ENCODE data around the gene CEACAM3.
"Not testable (repeated sequence)": the region's sequence is repeated elsewhere in the genome, so short reads cannot be mapped to it uniquely, and the experiment has no call there.

The CEACAM3 gene

GRCh38 chr19:41783612-41784011 lies 12.8 kb upstream of the CEACAM3 start:
- no peaks in the 10 kb centered on the region for H3K9me3 Mint-ChIP-seq
- no peak overlapping the region for H3K4me3 Mint-ChIP-seq
- peak; percentile 26 for ATAC-seq (ENCODE audit: low read depth)
- H3K36me3 Mint-ChIP-seq: no peaks in the 10 kb centered on the region
- no peak for DNase-seq (ENCODE audit: low spot score in 2 of 2)
- H3K27ac Mint-ChIP-seq: no peak overlapping the region
- peaks cover 18% of the 10 kb centered on the region for H3K27me3 Mint-ChIP-seq
- H3K4me1 Mint-ChIP-seq: peaks cover 22% of the 10 kb centered on the region

- no peak for ATAC-seq (ENCODE audit: low read depth)
- Mint-ChIP-seq H3K27ac (peak overlapping the region; percentile 11), H3K4me1 (peaks cover 22% of the 10 kb centered on the region)
These were observed 12.1 kb upstream of the CEACAM3 start for GRCh38 chr19:41784312-41784711.

DNA sequence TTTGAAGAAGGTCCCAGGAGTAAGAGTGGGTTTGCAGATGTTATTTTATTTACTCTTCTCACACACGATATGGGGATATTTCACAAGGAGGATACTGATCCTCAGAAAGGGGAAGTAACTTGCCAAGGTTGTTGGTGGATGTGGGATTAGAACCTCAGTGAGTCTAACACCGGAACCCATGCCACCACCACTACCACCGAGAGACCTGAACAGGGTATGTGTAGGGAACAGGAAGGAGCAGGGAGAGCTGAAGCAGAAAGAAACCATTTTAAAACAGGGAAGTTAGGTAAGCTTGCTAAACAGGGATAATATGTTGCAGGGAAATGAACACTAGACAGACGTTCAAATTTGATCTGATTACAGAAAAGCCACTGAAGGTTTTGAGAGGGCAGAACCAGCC lies 11.6 kb upstream of the CEACAM3 start:
- peak; percentile 57 for ATAC-seq (ENCODE audit: low read depth)
- Mint-ChIP-seq H3K27me3 (peaks cover 16% of the 10 kb centered on the region), H3K36me3 (no peaks in the 10 kb centered on the region), H3K4me1 (peaks cover 22% of the 10 kb centered on the region), H3K27ac (peak overlapping the region; percentile 11), H3K9me3 (no peaks in the 10 kb centered on the region), H3K4me3 (peak overlapping the region; percentile 49)
- DNase-seq (ENCODE audit: low spot score in 2 of 2): no peak

More at GRCh38 chr19:41784312-41784711, 12.1 kb upstream of the CEACAM3 start:
- Mint-ChIP-seq H3K9me3 (no peaks in the 10 kb centered on the region), H3K36me3 (no peaks in the 10 kb centered on the region), H3K4me3 (peak overlapping the region; percentile 49), H3K27me3 (peaks cover 18% of the 10 kb centered on the region)
- DNase-seq (ENCODE audit: low spot score in 2 of 2): no peak

GRCh38 chr19:41785653-41786052 lies 10.7 kb upstream of the CEACAM3 start:
- H3K27me3 Mint-ChIP-seq: peaks cover 12% of the 10 kb centered on the region
- H3K27ac Mint-ChIP-seq: no peak overlapping the region
- DNase-seq (ENCODE audit: low spot score in 2 of 2) (peak; percentile 58 to 59), ATAC-seq (ENCODE audit: low read depth) (peak; percentile 79)
- no peaks in the 10 kb centered on the region for H3K36me3 Mint-ChIP-seq
- H3K4me1 Mint-ChIP-seq: peaks cover 22% of the 10 kb centered on the region
- H3K9me3 Mint-ChIP-seq: no peaks in the 10 kb centered on the region
- H3K4me3 Mint-ChIP-seq: peak overlapping the region; percentile 42

DNA sequence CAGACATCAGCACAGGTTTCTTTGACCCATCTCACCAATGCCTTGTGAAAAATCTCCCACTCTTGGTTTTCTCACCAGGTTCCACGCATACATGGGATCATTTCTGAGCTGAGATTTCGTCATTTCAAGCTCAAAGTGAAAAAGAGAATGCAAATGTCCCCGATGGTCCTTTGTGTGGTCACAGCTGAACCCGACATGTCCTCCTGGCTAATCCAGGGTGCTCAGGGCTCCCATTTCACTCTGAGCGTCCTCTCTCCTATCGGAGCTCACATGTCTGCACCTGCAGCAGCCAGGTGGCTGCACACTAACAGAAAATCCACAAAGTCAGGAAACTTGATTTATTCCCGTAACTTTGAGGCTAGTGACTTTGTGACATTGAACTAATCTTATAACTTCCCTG lies 9.3 kb upstream of the CEACAM3 start:
- Mint-ChIP-seq H3K9me3 (no peaks in the 10 kb centered on the region), H3K36me3 (no peaks in the 10 kb centered on the region), H3K4me3 (no peak overlapping the region), H3K4me1 (peaks cover 22% of the 10 kb centered on the region), H3K27me3 (peaks cover 15% of the 10 kb centered on the region), H3K27ac (no peak overlapping the region)
- ATAC-seq (ENCODE audit: low read depth) (no peak), DNase-seq (ENCODE audit: low spot score in 2 of 2) (no peak)

DNA sequence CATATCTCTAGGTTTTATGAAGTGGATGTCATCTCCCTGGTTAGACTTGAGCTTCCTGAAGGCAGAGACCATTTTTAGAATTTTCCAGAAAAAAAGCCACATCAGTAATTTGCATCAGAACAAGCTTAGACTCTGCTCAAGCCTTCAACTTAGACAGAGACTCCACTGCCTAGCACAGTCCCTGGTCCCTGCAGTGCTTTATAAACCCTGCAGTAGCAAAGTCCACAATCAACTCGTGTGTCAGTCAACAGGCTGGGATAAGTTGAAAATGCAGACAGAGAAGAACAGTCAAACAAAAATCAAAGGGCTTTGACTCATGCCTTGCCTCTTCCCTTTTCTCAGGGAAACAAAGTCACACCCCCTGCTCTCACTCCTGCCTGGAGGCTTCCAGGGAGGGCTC lies 7.9 kb upstream of the CEACAM3 start:
- not testable (repeated sequence) for H3K9me3 Mint-ChIP-seq; H3K36me3 Mint-ChIP-seq; H3K4me3 Mint-ChIP-seq; ATAC-seq (ENCODE audit: low read depth); DNase-seq (ENCODE audit: low spot score in 2 of 2); H3K27ac Mint-ChIP-seq
- peaks cover 23% of the 10 kb centered on the region for H3K4me1 Mint-ChIP-seq
- H3K27me3 Mint-ChIP-seq: peaks cover 23% of the 10 kb centered on the region

- Mint-ChIP-seq H3K4me1 (peaks cover 21% of the 10 kb centered on the region), H3K27me3 (peaks cover 23% of the 10 kb centered on the region)
- not testable (repeated sequence) for H3K9me3 Mint-ChIP-seq; H3K36me3 Mint-ChIP-seq; H3K4me3 Mint-ChIP-seq; H3K27ac Mint-ChIP-seq; DNase-seq (ENCODE audit: low spot score in 2 of 2); ATAC-seq (ENCODE audit: low read depth)
These were observed 7.3 kb upstream of the CEACAM3 start for GRCh38 chr19:41789053-41789452.

DNA sequence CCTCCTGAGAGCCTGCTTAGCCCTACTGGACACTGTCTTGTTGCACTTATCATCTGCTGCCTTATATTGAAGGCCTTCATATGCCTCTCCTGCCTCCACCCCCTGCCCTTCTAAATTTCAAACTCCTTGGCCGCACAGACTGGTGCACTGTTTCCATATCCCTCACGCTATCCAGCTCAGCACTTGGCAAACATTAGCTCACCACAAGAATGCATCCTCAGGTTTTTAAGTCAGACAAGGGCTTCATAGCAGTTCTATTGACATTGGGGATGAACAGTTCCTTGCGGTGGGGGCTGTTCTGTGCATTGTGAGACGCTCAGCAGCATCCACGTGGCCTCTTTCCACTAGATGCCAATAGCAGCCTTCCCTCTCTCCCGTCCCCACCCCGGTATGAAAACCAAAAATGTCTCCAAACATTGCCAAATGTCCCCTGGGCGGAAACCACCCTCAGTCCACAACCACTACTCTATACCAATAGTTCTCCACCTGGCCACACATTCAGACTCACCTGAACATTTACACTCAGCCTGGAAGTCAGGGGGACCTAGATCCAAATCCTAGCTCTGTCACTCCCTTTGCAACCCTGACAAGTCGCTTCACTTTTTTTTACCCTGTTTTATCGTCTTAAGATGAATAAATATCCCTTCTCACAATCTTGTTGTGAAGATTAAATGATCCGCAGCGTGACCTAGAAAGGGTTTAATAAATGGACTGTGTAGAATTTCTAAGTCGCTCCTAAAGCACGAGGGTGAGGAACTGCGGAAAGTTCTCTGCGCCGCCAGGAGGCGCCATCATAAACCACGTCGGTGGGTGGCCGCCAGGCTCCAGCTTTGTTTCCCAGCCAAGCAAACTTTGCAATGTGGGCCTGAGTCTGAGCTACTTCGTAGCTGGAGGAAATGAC lies 3.6 kb upstream of the CEACAM3 start:
- no peaks in the 10 kb centered on the region for H3K9me3 Mint-ChIP-seq
- DNase-seq (ENCODE audit: low spot score in 2 of 2) (peak; percentile 40 to 42), ATAC-seq (ENCODE audit: low read depth) (peak; percentile 55)
- no peak overlapping the region for H3K4me3 Mint-ChIP-seq
- H3K27ac Mint-ChIP-seq: no peak overlapping the region
- H3K27me3 Mint-ChIP-seq: peaks cover 17% of the 10 kb centered on the region
- H3K4me1 Mint-ChIP-seq: peaks cover 10% of the 10 kb centered on the region
- no peaks in the 10 kb centered on the region for H3K36me3 Mint-ChIP-seq

GRCh38 chr19:41793414-41793727 lies 3.0 kb upstream of the CEACAM3 start:
- no peaks in the 10 kb centered on the region for H3K36me3 Mint-ChIP-seq
- no peak for ATAC-seq (ENCODE audit: low read depth)
- peaks cover 16% of the 10 kb centered on the region for H3K27me3 Mint-ChIP-seq
- peaks cover 10% of the 10 kb centered on the region for H3K4me1 Mint-ChIP-seq
- H3K4me3 Mint-ChIP-seq: no peak overlapping the region
- no peaks in the 10 kb centered on the region for H3K9me3 Mint-ChIP-seq
- DNase-seq (ENCODE audit: low spot score in 2 of 2): no peak
- no peak overlapping the region for H3K27ac Mint-ChIP-seq

- H3K27me3 Mint-ChIP-seq: peaks cover 15% of the 10 kb centered on the region
These were observed 1.3 kb upstream of the CEACAM3 start for GRCh38 chr19:41795031-41795461.

DNA sequence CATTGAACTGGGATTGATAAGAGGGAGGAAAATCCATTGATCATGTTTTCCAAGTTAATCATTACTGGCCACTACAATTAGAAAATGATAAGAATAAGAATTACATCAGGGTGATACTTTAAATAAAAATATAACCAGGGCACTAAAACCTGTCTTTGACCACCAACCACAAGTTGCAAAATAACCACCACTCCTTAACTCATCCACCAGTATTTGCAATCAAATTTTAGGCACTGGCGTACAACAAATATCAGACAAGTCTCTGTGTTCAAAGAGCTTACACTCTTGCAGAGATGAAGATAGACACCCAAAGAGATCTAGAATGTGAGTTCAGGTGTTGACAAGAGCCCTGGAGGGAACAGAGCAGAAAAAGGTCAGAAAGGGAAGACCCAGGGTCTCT lies 514 bp downstream of the CEACAM3 start:
- Mint-ChIP-seq H3K4me1 (peaks cover 17% of the 10 kb centered on the region), H3K9me3 (no peaks in the 10 kb centered on the region), H3K4me3 (no peak overlapping the region), H3K36me3 (no peaks in the 10 kb centered on the region), H3K27ac (no peak overlapping the region), H3K27me3 (peaks cover 14% of the 10 kb centered on the region)
- no peak for ATAC-seq (ENCODE audit: low read depth)
- DNase-seq (ENCODE audit: low spot score in 2 of 2): no peak

More at GRCh38 chr19:41795031-41795461, 1.3 kb upstream of the CEACAM3 start:
- H3K9me3 Mint-ChIP-seq: no peaks in the 10 kb centered on the region
- peak; percentile 62 to 66 for DNase-seq (ENCODE audit: low spot score in 2 of 2)
- no peak overlapping the region for H3K4me3 Mint-ChIP-seq
- no peak overlapping the region for H3K27ac Mint-ChIP-seq
- peaks cover 10% of the 10 kb centered on the region for H3K4me1 Mint-ChIP-seq
- ATAC-seq (ENCODE audit: low read depth): peak; percentile 95
- H3K36me3 Mint-ChIP-seq: no peaks in the 10 kb centered on the region

DNA sequence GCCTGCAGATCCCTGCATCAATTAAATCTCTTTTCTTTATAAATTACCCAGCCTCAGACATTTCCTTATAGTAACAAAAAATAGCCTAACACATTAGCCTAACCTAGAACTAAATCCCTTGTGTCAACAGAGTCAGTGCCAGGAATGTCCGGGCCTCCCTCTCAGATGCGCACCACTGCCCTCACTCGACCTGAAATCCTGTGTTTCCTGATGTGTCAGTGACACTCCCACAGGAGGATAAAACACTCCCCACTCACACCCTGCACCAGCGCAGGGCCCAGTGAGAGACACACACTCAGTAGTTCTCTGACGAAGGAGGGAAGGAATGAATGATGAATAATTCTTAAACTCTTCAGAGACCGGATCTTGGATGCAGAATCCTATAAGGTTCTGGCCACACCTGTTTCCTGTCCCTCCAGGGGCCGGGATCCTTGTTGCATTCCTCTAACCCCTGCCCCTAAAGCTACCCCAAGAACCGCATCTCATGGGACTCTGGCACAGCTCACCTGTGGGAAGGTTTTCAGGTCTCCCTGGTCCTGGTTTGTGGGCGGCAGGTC lies 3.1 kb downstream of the CEACAM3 start:
- H3K36me3 Mint-ChIP-seq: no peaks in the 10 kb centered on the region
- peaks cover 4% of the 10 kb centered on the region for H3K27me3 Mint-ChIP-seq
- peaks cover 2% of the 10 kb centered on the region for H3K9me3 Mint-ChIP-seq
- H3K4me3 Mint-ChIP-seq: no peak overlapping the region
- ATAC-seq (ENCODE audit: low read depth): no peak
- peaks cover 28% of the 10 kb centered on the region for H3K4me1 Mint-ChIP-seq
- no peak for DNase-seq (ENCODE audit: low spot score in 2 of 2)
- H3K27ac Mint-ChIP-seq: no peak overlapping the region

GRCh38 chr19:41801031-41801430 lies 4.6 kb downstream of the CEACAM3 start:
- ATAC-seq (ENCODE audit: low read depth) (no peak), DNase-seq (ENCODE audit: low spot score in 2 of 2) (no peak)
- Mint-ChIP-seq H3K9me3 (peaks cover 2% of the 10 kb centered on the region), H3K36me3 (no peaks in the 10 kb centered on the region), H3K4me3 (no peak overlapping the region), H3K4me1 (peaks cover 28% of the 10 kb centered on the region), H3K27me3 (peaks cover 4% of the 10 kb centered on the region), H3K27ac (no peak overlapping the region)

GRCh38 chr19:41801792-41802211 lies 5.4 kb downstream of the CEACAM3 start:
- H3K4me3 Mint-ChIP-seq: peak overlapping the region; percentile 7
- H3K36me3 Mint-ChIP-seq: no peaks in the 10 kb centered on the region
- H3K27ac Mint-ChIP-seq: peak overlapping the region; percentile 78
- H3K4me1 Mint-ChIP-seq: peaks cover 28% of the 10 kb centered on the region
- H3K27me3 Mint-ChIP-seq: peaks cover 6% of the 10 kb centered on the region
- H3K9me3 Mint-ChIP-seq: peaks cover 2% of the 10 kb centered on the region
- ATAC-seq (ENCODE audit: low read depth) (peak; percentile 90), DNase-seq (ENCODE audit: low spot score in 2 of 2) (peak in 1 of 2 donors; percentile 21)
